Panc1 (cell line): ENCODE data around the gene CLEC4F. TPM values are rescaled to one million over a fixed set of nuclear protein-coding genes. Genes with fewer than 3 reads are reported as not detected.

Source experiments
- ATAC-seq: fragments of 200-7000 bp; cut with Tn5 transposase; 2 replicates; pipeline ENCODE4 v1.9.1; 2020; ENCODE audit warnings: mild to moderate bottlenecking, moderate library complexity
- BruUV-seq: library from RNA; stranded (reverse); fragments of 400-500 nt; replicated peaks from 2 replicates; lab custom pipeline; 2021; lab: Mats Ljungman, UMichigan
- CTCF ChIA-PET: fragments of 300-600 bp; sonication (Branson Sonifier 250); formaldehyde crosslinking; loops from one replicate; lab custom pipeline; 2022; ENCODE audit warnings: antibody characterized with exemption; lab: Charles Lee
- POLR2A ChIA-PET: fragments of 300-600 bp; sonication (Branson Sonifier 250); formaldehyde crosslinking; loops from one replicate; lab custom pipeline; 2022; ENCODE audit warnings: antibody characterized with exemption; lab: Charles Lee
- DNase-seq: peaks from one replicate; pipeline ENCODE4 v3.0.0-alpha.2; 2010; ENCODE audit warnings: low read depth, low spot score
- H3K27ac ChIP-seq: 2 replicates; pipeline ENCODE4 v1.5.1; 2011; ENCODE audit warnings: mild to moderate bottlenecking, low read length, inconsistent platforms
- H3K27me3 ChIP-seq: fragments of 200-500 bp; sonication (Bioruptor generic); 2 replicates; pipeline ENCODE4 v1.6.0; 2014; ENCODE audit warnings: low read length, inconsistent platforms; ENCODE audit not compliant: control insufficient read depth, insufficient read depth
- H3K36me3 ChIP-seq: fragments of 200-500 bp; sonication (Bioruptor generic); 2 replicates; pipeline ENCODE4 v1.5.1; 2014; ENCODE audit warnings: inconsistent platforms, mild to moderate bottlenecking, low read length, moderate library complexity; ENCODE audit not compliant: control insufficient read depth, insufficient read depth
- H3K4me1 ChIP-seq: 2 replicates; pipeline ENCODE4 v1.5.1; 2011; ENCODE audit warnings: inconsistent platforms, mild to moderate bottlenecking, low read length, moderate library complexity; ENCODE audit not compliant: control insufficient read depth, insufficient read depth
- H3K4me3 ChIP-seq, 2 experiments: 2 replicates each; pipeline ENCODE4 v1.5.1; 2011 to 2012; ENCODE audit warnings: low read depth in 2 of 2, low read length in 2 of 2, mild to moderate bottlenecking in 2 of 2, inconsistent platforms in 1 of 2, moderate library complexity in 1 of 2
- H3K9me3 ChIP-seq: fragments of 200-500 bp; sonication (Bioruptor generic); 2 replicates; pipeline ENCODE4 v1.5.1; 2014; ENCODE audit warnings: low read depth, mild to moderate bottlenecking, inconsistent platforms, low read length, moderate library complexity; ENCODE audit not compliant: control insufficient read depth, insufficient read depth
- POLR2AphosphoS5 ChIP-seq: IDR thresholded peaks from 2 replicates; pipeline ENCODE4 v1.6.1; 2012; ENCODE audit warnings: mild to moderate bottlenecking, low read depth, low read length, moderate library complexity
- SIN3A ChIP-seq: IDR thresholded peaks from 2 replicates; pipeline ENCODE4 v1.6.1; 2012; ENCODE audit warnings: low read depth, mild to moderate bottlenecking, low read length, moderate library complexity, borderline replicate concordance; ENCODE audit not compliant: insufficient read depth
- TCF7L2 ChIP-seq: IDR thresholded peaks from 2 replicates; pipeline ENCODE4 v1.6.1; 2011; ENCODE audit warnings: mild to moderate bottlenecking, low read depth, low read length, inconsistent platforms
- in situ Hi-C: cut with HindIII; loops from 2 replicates; pipeline ENCODE4 v1.10.0; 2016; ENCODE audit warnings: low sequenced_read_pairs, low pct_unique_long_range_greater_than_20kb
- intact Hi-C: fragments of 100-400 bp; cut with micrococcal nuclease; formaldehyde crosslinking; loops from one replicate; pipeline ENCODE4 v1.10.0; 2022; ENCODE audit not compliant: unreplicated experiment
- total RNA-seq: library from RNA; stranded (reverse); gene quantifications from one replicate; pipeline ENCODE4 v1.2.1, GENCODE V29; 2021; ENCODE audit not compliant: unreplicated experiment
- TF ChIP-seq, protein P1 (sequence below), 2 experiments: IDR thresholded peaks; 2 replicates each; pipeline ENCODE4 v1.6.1; 2011 to 2012; ENCODE audit warnings: low read depth in 2 of 2, control low read depth in 1 of 2, low read length in 1 of 2, mild to moderate bottlenecking in 1 of 2, moderate library complexity in 1 of 2; ENCODE audit not compliant: insufficient read depth in 1 of 2
- TF ChIP-seq, protein P2 (sequence below): fragments of 450-650 bp; IDR thresholded peaks from 2 replicates; pipeline ENCODE4 v1.5.1; 2017; ENCODE audit warnings: mild to moderate bottlenecking

The CLEC4F gene
- total RNA-seq, 1 experiment from 2014 or later: not detected

DNA sequence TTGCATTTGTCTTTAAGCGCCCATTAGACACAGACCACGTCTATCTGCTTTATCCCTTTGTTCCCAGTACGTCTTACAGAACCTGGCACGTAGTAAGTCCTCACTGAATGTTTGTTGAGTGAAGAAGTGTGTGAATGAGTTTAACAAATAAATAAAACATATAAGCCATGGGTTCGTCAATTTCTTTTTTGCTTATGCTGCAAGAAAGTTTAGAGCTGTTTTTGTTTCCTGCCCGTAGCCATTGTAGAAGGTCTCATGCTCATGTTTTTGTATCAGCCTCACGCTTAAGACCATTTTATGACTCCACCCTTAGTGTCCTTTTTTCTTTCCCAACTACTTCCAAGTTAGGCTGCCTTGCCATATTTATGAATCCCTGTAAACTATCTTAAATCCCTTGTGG is 54.9 kb downstream of the CLEC4F start:
- no peaks in the 10 kb centered on the region; the same call in 1 of the 2 replicates for H3K4me1 ChIP-seq
- POLR2A ChIA-PET: no interaction called here
- TF ChIP-seq SIN3A (no peak), POLR2AphosphoS5 (no peak), TCF7L2 (no peak)
- TF ChIP-seq, protein P1, sequence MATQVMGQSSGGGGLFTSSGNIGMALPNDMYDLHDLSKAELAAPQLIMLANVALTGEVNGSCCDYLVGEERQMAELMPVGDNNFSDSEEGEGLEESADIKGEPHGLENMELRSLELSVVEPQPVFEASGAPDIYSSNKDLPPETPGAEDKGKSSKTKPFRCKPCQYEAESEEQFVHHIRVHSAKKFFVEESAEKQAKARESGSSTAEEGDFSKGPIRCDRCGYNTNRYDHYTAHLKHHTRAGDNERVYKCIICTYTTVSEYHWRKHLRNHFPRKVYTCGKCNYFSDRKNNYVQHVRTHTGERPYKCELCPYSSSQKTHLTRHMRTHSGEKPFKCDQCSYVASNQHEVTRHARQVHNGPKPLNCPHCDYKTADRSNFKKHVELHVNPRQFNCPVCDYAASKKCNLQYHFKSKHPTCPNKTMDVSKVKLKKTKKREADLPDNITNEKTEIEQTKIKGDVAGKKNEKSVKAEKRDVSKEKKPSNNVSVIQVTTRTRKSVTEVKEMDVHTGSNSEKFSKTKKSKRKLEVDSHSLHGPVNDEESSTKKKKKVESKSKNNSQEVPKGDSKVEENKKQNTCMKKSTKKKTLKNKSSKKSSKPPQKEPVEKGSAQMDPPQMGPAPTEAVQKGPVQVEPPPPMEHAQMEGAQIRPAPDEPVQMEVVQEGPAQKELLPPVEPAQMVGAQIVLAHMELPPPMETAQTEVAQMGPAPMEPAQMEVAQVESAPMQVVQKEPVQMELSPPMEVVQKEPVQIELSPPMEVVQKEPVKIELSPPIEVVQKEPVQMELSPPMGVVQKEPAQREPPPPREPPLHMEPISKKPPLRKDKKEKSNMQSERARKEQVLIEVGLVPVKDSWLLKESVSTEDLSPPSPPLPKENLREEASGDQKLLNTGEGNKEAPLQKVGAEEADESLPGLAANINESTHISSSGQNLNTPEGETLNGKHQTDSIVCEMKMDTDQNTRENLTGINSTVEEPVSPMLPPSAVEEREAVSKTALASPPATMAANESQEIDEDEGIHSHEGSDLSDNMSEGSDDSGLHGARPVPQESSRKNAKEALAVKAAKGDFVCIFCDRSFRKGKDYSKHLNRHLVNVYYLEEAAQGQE (IDR thresholded peaks at IDR 0.05; ENCODE audit: insufficient read depth in 1 of 2, low read depth in 2 of 2, low read length in 1 of 2): no peak
- TF ChIP-seq, protein P2, sequence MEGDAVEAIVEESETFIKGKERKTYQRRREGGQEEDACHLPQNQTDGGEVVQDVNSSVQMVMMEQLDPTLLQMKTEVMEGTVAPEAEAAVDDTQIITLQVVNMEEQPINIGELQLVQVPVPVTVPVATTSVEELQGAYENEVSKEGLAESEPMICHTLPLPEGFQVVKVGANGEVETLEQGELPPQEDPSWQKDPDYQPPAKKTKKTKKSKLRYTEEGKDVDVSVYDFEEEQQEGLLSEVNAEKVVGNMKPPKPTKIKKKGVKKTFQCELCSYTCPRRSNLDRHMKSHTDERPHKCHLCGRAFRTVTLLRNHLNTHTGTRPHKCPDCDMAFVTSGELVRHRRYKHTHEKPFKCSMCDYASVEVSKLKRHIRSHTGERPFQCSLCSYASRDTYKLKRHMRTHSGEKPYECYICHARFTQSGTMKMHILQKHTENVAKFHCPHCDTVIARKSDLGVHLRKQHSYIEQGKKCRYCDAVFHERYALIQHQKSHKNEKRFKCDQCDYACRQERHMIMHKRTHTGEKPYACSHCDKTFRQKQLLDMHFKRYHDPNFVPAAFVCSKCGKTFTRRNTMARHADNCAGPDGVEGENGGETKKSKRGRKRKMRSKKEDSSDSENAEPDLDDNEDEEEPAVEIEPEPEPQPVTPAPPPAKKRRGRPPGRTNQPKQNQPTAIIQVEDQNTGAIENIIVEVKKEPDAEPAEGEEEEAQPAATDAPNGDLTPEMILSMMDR: no peak
- ATAC-seq (no peak), DNase-seq (no peak)
- CTCF ChIA-PET: no interaction called here
- no peaks in the 10 kb centered on the region for H3K9me3 ChIP-seq
- no peak overlapping the region for H3K4me3 ChIP-seq
- intact Hi-C loops: no loop called here
- H3K36me3 ChIP-seq: no peaks in the 10 kb centered on the region
- in situ Hi-C loops: no loop called here
- no TSS peak for BruUV-seq
- no peak overlapping the region for H3K27ac ChIP-seq
- H3K27me3 ChIP-seq: peaks cover 37% of the 10 kb centered on the region

DNA sequence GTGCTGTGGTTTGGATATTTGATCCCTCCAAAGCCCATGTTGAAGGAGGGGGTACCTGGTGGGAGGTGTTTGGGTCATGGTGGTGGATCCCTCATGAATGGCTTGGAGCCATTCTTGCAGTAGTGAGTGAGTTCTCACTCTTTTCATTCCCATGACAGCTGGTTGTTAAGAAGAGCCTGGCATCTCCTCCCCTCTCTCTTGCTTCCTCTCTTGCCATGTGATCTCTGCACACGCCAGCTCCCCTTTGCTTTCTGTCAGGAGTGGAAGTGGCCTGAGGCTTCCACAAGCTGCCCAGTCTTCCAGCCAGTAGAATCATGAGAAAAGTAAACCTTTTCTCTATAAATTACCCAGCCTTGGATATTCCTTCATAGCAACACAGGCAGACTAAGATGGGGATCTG is 61.0 kb downstream of the CLEC4F start:
- H3K27ac ChIP-seq: no peak overlapping the region
- ChIA-PET CTCF (no interaction called here), POLR2A (no interaction called here)
- BruUV-seq: no TSS peak
- in situ Hi-C loops (no loop called here), intact Hi-C loops (no loop called here)
- peaks cover 6% of the 10 kb centered on the region for H3K27me3 ChIP-seq
- H3K9me3 ChIP-seq: no peaks in the 10 kb centered on the region
- DNase-seq (no peak), ATAC-seq (no peak)
- no peak for TF ChIP-seq SIN3A
- TF ChIP-seq POLR2AphosphoS5: no peak
- TF ChIP-seq, protein P1 (IDR thresholded peaks at IDR 0.05; ENCODE audit: insufficient read depth in 1 of 2, low read depth in 2 of 2, low read length in 1 of 2): no peak
- TF ChIP-seq, protein P2: no peak
- no peak for TF ChIP-seq TCF7L2
- H3K4me3 ChIP-seq: no peak overlapping the region
- H3K36me3 ChIP-seq: no peaks in the 10 kb centered on the region
- H3K4me1 ChIP-seq: no peaks in the 10 kb centered on the region
